Transverse colon (tissue), 3 donors: ENCODE data around the gene FAM228B.

Experiments used
- CTCF ChIP-seq, 5 experiments: fragments of 200-600 bp in 3 of 5; fragments of 450-650 bp in 2 of 5; sonication (generic) in 3 of 5; IDR thresholded peaks; 1 replicate in 2 of 5; 2 replicates in 3 of 5; pipeline ENCODE4 v1.5.1; 2016 to 2017; ENCODE audit warnings: antibody characterized with exemption in 5 of 5, inconsistent platforms in 3 of 5, mild to moderate bottlenecking in 2 of 5, moderate library complexity in 1 of 5
- POLR2A ChIP-seq: fragments of 450-650 bp; IDR thresholded peaks from one replicate; pipeline ENCODE4 v1.6.1; 2016; ENCODE audit warnings: antibody characterized with exemption, mild to moderate bottlenecking, moderate library complexity

- TF ChIP-seq POLR2A = no peak
- TF ChIP-seq CTCF (IDR thresholded peaks at IDR 0.05) = no peak
These were observed 66.3 kb downstream of the FAM228B start for GRCh38 chr2:24189551-24189950.
